NCI-H226 (cell line): ENCODE measurements around the gene MCOLN1.
A peak's percentile ranks its signal among the peaks of the same experiment; 100 is the strongest.

Source experiments
- DNase-seq: peaks from one replicate; pipeline ENCODE4 v3.0.0-alpha.2; 2015

MCOLN1 gene

GRCh38 chr19:7522072-7522922, at the start of gene MCOLN1:
Gene MCOLN1, plus strand, starts transcription at chr19:7522624. Its CDS starts 127 bp downstream, at chr19:7522751.
- peak; percentile 91 for DNase-seq

- no peak for DNase-seq
Measured at GRCh38 chr19:7475665-7476064, 46.8 kb upstream of the MCOLN1 start.

GRCh38 chr19:7476241-7476640, 46.2 kb upstream of the MCOLN1 start:
- DNase-seq: no peak

- no peak for DNase-seq
Measured at GRCh38 chr19:7476777-7477494, 45.5 kb upstream of the MCOLN1 start.

- DNase-seq: no peak
Measured at GRCh38 chr19:7477758-7478157, 44.7 kb upstream of the MCOLN1 start.

GRCh38 chr19:7478173-7478842, 44.1 kb upstream of the MCOLN1 start:
- DNase-seq: no peak

- DNase-seq: no peak
Measured at GRCh38 chr19:7478843-7479227, 43.6 kb upstream of the MCOLN1 start.

GRCh38 chr19:7480222-7480969, 42.0 kb upstream of the MCOLN1 start:
- no peak for DNase-seq

- DNase-seq: no peak
Measured at GRCh38 chr19:7480970-7481255, 41.5 kb upstream of the MCOLN1 start.

GRCh38 chr19:7482584-7483439, 39.6 kb upstream of the MCOLN1 start:
- no peak for DNase-seq

- DNase-seq: no peak
Measured at GRCh38 chr19:7483720-7484201, 38.7 kb upstream of the MCOLN1 start.

- DNase-seq: no peak
Measured at GRCh38 chr19:7486923-7487322, 35.5 kb upstream of the MCOLN1 start.

GRCh38 chr19:7488736-7489353, 33.6 kb upstream of the MCOLN1 start, which contains the start of gene PEX11G:
Gene PEX11G, minus strand, starts transcription at chr19:7489035. Its CDS starts 25 bp downstream, at chr19:7489010.
- DNase-seq: peak; percentile 76

GRCh38 chr19:7489609-7490044, 32.8 kb upstream of the MCOLN1 start:
- no peak for DNase-seq

- no peak for DNase-seq
Measured at GRCh38 chr19:7492142-7492541, 30.3 kb upstream of the MCOLN1 start.

GRCh38 chr19:7492558-7492957, 29.9 kb upstream of the MCOLN1 start:
- no peak for DNase-seq

GRCh38 chr19:7494416-7495098, 27.9 kb upstream of the MCOLN1 start:
- DNase-seq: no peak

GRCh38 chr19:7497292-7497691, 25.1 kb upstream of the MCOLN1 start:
- DNase-seq: no peak

- DNase-seq: no peak
Measured at GRCh38 chr19:7500811-7501450, 21.5 kb upstream of the MCOLN1 start.

GRCh38 chr19:7502552-7502951, 19.9 kb upstream of the MCOLN1 start:
- DNase-seq: no peak
